GDM1 (cell line): ENCODE data around the gene CDPF1.
"Not testable (repeated sequence)": the region's sequence is repeated elsewhere in the genome, so short reads cannot be mapped to it uniquely, and the experiment has no call there.

Experiments
- DNase-seq: peaks from one replicate; lab custom pipeline; 2025; lab: John Stamatoyannopoulos, UW

CDPF1 gene

GRCh38 chr22:46224898-46225290 is 25.2 kb downstream of the CDPF1 start:
- DNase-seq = no peak

- DNase-seq = no peak
These were observed 25.8 kb downstream of the CDPF1 start for GRCh38 chr22:46224044-46224897.

- no peak for DNase-seq
These were observed 29.2 kb downstream of the CDPF1 start for GRCh38 chr22:46220921-46221320.

GRCh38 chr22:46219636-46220035 is 30.5 kb downstream of the CDPF1 start:
- no peak for DNase-seq

GRCh38 chr22:46214616-46215015 is 35.5 kb downstream of the CDPF1 start:
- no peak for DNase-seq

GRCh38 chr22:46214149-46214548 is 35.9 kb downstream of the CDPF1 start:
- no peak for DNase-seq

- DNase-seq = no peak
These were observed 37.0 kb downstream of the CDPF1 start for GRCh38 chr22:46213052-46213451.

- DNase-seq = no peak
These were observed 37.9 kb downstream of the CDPF1 start for GRCh38 chr22:46212195-46212594.

GRCh38 chr22:46209262-46209661 is 40.8 kb downstream of the CDPF1 start:
- no peak for DNase-seq

GRCh38 chr22:46203601-46203980 is 46.5 kb downstream of the CDPF1 start:
- DNase-seq = no peak

- no peak for DNase-seq
These were observed 47.0 kb downstream of the CDPF1 start for GRCh38 chr22:46202897-46203600.

- DNase-seq = no peak
These were observed 48.9 kb downstream of the CDPF1 start for GRCh38 chr22:46201059-46201757.

- DNase-seq = not testable (repeated sequence)
These were observed 51.3 kb downstream of the CDPF1 start for GRCh38 chr22:46198806-46199205.

- no peak for DNase-seq
These were observed 51.8 kb downstream of the CDPF1 start for GRCh38 chr22:46198274-46198673.

GRCh38 chr22:46196278-46196677 is 53.8 kb downstream of the CDPF1 start:
- no peak for DNase-seq

- DNase-seq = no peak
These were observed 54.5 kb downstream of the CDPF1 start for GRCh38 chr22:46195487-46196165.
